ENCODE results near the gene VASH1. TPM values are rescaled to one million over a fixed set of nuclear protein-coding genes. Genes with fewer than 3 reads are reported as not detected.
"Not testable (repeated sequence)": the region's sequence is repeated elsewhere in the genome, so short reads cannot be mapped to it uniquely, and the experiment has no call there.

Gene VASH1
- total RNA-seq, 6 donors from 2014 or later = 12.0 to 53.5 (median 28.2) TPM

GRCh38 chr14:76719666-76720065 lies 41.6 kb upstream of the VASH1 start:
- Histone ChIP-seq H3K4me1 (peaks cover 16 to 55% (median 40%) of the 10 kb centered on the region in 4 donors), H3K4me3 (no peak overlapping the region), H3K36me3 (no peaks in the 10 kb centered on the region), H3K27ac (peak overlapping the region in 3 of 4 donors; percentile 23 to 69 (median 45)), H3K27me3 (no peaks in the 10 kb centered on the region), H3K9me3 (no peaks in the 10 kb centered on the region)
- TF ChIP-seq POLR2A (IDR thresholded peaks at IDR 0.05) = no peak
- no peak for TF ChIP-seq CTCF (IDR thresholded peaks at IDR 0.05)
- no peak for TF ChIP-seq EP300 (IDR thresholded peaks at IDR 0.05)
- TF ChIP-seq POLR2AphosphoS5 (IDR thresholded peaks at IDR 0.05) = no peak
- DNase-seq (no peak), ATAC-seq (ENCODE audit: low FRiP score in 2 of 2) (peak; percentile 36 to 64)
- WGBS, 2 donors = 59 to 64% methylated on average over 6 to 9 of the region's 9 CpGs

- ATAC-seq (ENCODE audit: low FRiP score in 2 of 2) (peak in 1 of 2 donors; percentile 72), DNase-seq (peak in 1 of 2 donors; percentile 41)
- Histone ChIP-seq H3K27me3 (no peaks in the 10 kb centered on the region), H3K27ac (peak overlapping the region in 3 of 4 donors; percentile 14 to 69 (median 45)), H3K36me3 (no peaks in the 10 kb centered on the region), H3K9me3 (no peaks in the 10 kb centered on the region), H3K4me3 (no peak overlapping the region), H3K4me1 (peaks cover 16 to 53% (median 39%) of the 10 kb centered on the region in 4 donors)
- TF ChIP-seq POLR2AphosphoS5 (IDR thresholded peaks at IDR 0.05) (peak in 1 of 2 donors; percentile 9), CTCF (IDR thresholded peaks at IDR 0.05) (no peak)
- WGBS, 2 donors = 29 to 47% methylated on average over 3 of the region's 3 CpGs
Observed at GRCh38 chr14:76720382-76720813, 40.9 kb upstream of the VASH1 start.

- WGBS, 2 donors = 91 to 98% methylated on average over 9 to 11 of the region's 11 CpGs
- H3K4me1 ChIP-seq = peaks cover 16 to 48% (median 32%) of the 10 kb centered on the region in 4 donors
Observed at GRCh38 chr14:76721506-76721905, 39.8 kb upstream of the VASH1 start.

GRCh38 chr14:76724651-76725550 lies 36.4 kb upstream of the VASH1 start:
- no peaks in the 10 kb centered on the region for H3K27me3 ChIP-seq
- H3K4me1 ChIP-seq = peaks cover 11 to 38% (median 18%) of the 10 kb centered on the region in 4 donors
- no peaks in the 10 kb centered on the region for H3K36me3 ChIP-seq
- no peaks in the 10 kb centered on the region for H3K9me3 ChIP-seq
- DNase-seq (no peak), ATAC-seq (ENCODE audit: low FRiP score in 2 of 2) (no peak)
- WGBS, 2 donors = 65 to 73% methylated on average over 8 of the region's 8 CpGs
- TF ChIP-seq POLR2A (IDR thresholded peaks at IDR 0.05) = no peak
- no peak for TF ChIP-seq POLR2AphosphoS5 (IDR thresholded peaks at IDR 0.05)
- no peak for TF ChIP-seq EP300 (IDR thresholded peaks at IDR 0.05)
- TF ChIP-seq CTCF (IDR thresholded peaks at IDR 0.05) = no peak
- no peak overlapping the region for H3K4me3 ChIP-seq
- H3K27ac ChIP-seq = no peak overlapping the region

More at GRCh38 chr14:76721506-76721905, 39.8 kb upstream of the VASH1 start:
- ATAC-seq (ENCODE audit: low FRiP score in 2 of 2); H3K9me3 ChIP-seq; H3K36me3 ChIP-seq; DNase-seq; H3K4me3 ChIP-seq; H3K27me3 ChIP-seq: not testable (repeated sequence)
- peak overlapping the region in 2 of 4 donors; percentile 32 to 45 for H3K27ac ChIP-seq

GRCh38 chr14:76726551-76726970 lies 34.7 kb upstream of the VASH1 start:
- H3K4me3 ChIP-seq = peak overlapping the region in 1 of 4 donors; percentile 9
- WGBS, 2 donors = 69 to 77% methylated on average over 11 of the region's 11 CpGs
- H3K4me1 ChIP-seq = peaks cover 0 to 22% (median 5%) of the 10 kb centered on the region in 4 donors
- no peaks in the 10 kb centered on the region for H3K9me3 ChIP-seq
- TF ChIP-seq EP300 (IDR thresholded peaks at IDR 0.05) (no peak), POLR2A (IDR thresholded peaks at IDR 0.05) (no peak), CTCF (IDR thresholded peaks at IDR 0.05) (no peak), POLR2AphosphoS5 (IDR thresholded peaks at IDR 0.05) (no peak)
- H3K36me3 ChIP-seq = no peaks in the 10 kb centered on the region
- H3K27me3 ChIP-seq = no peaks in the 10 kb centered on the region
- H3K27ac ChIP-seq = peak overlapping the region in 2 of 4 donors; percentile 44 to 56
- no peak for ATAC-seq (ENCODE audit: low FRiP score in 2 of 2)
- DNase-seq = peak in 1 of 2 donors; percentile 56
